Endothelial cell of umbilical vein (primary cell): Measurements from ENCODE around the gene PRCC. TPM values are rescaled to one million over a fixed set of nuclear protein-coding genes. Genes with fewer than 3 reads are reported as not detected.
A peak's percentile ranks its signal among the peaks of the same experiment; 100 is the strongest.

Experiments
- BruUV-seq: library from RNA; stranded (reverse); fragments of 400-500 nt; replicated peaks from 2 replicates; lab custom pipeline; 2021; lab: Mats Ljungman, UMichigan
- CTCF ChIA-PET: fragments of 300-600, 350-600 bp; sonication (Branson Sonifier 250); formaldehyde crosslinking; loops from one replicate; lab custom pipeline; 2021; ENCODE audit warnings: antibody characterized with exemption, inconsistent platforms; lab: Charles Lee
- POLR2A ChIA-PET: fragments of 300-600, 350-600 bp; sonication (Branson Sonifier 250); formaldehyde crosslinking; loops from one replicate; lab custom pipeline; 2021; ENCODE audit warnings: antibody characterized with exemption, inconsistent platforms; lab: Charles Lee
- DNase-seq: peaks from one replicate; pipeline ENCODE4 v3.0.0-alpha.2; 2011; ENCODE audit warnings: low read depth, low spot score
- FAIRE-seq: peaks from 2 replicates; lab custom pipeline; 2011; peaks lifted over from hg19 to GRCh38; lab: Jason Lieb, UNC
- H2AFZ ChIP-seq: 2 replicates; pipeline ENCODE4 v1.6.0; 2012; ENCODE audit warnings: low read depth, low read length, control low read depth, inconsistent platforms
- H3K27ac ChIP-seq: 2 replicates; pipeline ENCODE4 v1.5.1; 2011; ENCODE audit warnings: low read depth, mild to moderate bottlenecking, control low read depth, low read length, moderate library complexity; ENCODE audit not compliant: insufficient read depth
- H3K27me3 ChIP-seq, 2 experiments: 2 replicates each; pipeline versions ENCODE4 v1.6.0 to v1.6.1; 2011; ENCODE audit warnings: low read length in 2 of 2, mixed read lengths in 1 of 2; ENCODE audit not compliant: control insufficient read depth in 2 of 2, insufficient read depth in 2 of 2
- H3K36me3 ChIP-seq, 2 experiments: 2 replicates in 1 of 2; 3 replicates in 1 of 2; pipeline ENCODE4 v1.5.1; 2011; ENCODE audit warnings: low read length in 2 of 2, mild to moderate bottlenecking in 1 of 2, moderate library complexity in 1 of 2; ENCODE audit not compliant: control insufficient read depth in 2 of 2, insufficient read depth in 2 of 2; ENCODE audit errors: extremely low read depth in 1 of 2
- H3K4me1 ChIP-seq: 3 replicates; pipeline ENCODE4 v1.5.1; 2011; ENCODE audit warnings: mild to moderate bottlenecking, low read length; ENCODE audit not compliant: control insufficient read depth, insufficient read depth; ENCODE audit errors: extremely low read depth
- H3K4me2 ChIP-seq: 2 replicates; pipeline ENCODE4 v1.6.1; 2011; ENCODE audit warnings: low read length, control low read depth, mixed read lengths; ENCODE audit not compliant: insufficient read depth
- H3K4me3 ChIP-seq, 3 experiments: fragments of 200-600 bp in 1 of 3; sonication (generic), shearing (Covaris generic) in 1 of 3; replicated peaks in 1 of 3; 2 replicates each; pipeline ENCODE4 v1.5.1; 2011 to 2016; ENCODE audit warnings: control low read depth in 3 of 3, low read length in 3 of 3, mild to moderate bottlenecking in 2 of 3, inconsistent platforms in 1 of 3, low read depth in 1 of 3, moderate library complexity in 1 of 3; ENCODE audit not compliant: insufficient read depth in 1 of 3
- H3K79me2 ChIP-seq: 2 replicates; pipeline ENCODE4 v1.6.0; 2012; ENCODE audit warnings: low read length, inconsistent platforms; ENCODE audit not compliant: control insufficient read depth, insufficient read depth
- H3K9ac ChIP-seq: replicated peaks from 2 replicates; pipeline ENCODE3; 2011; ENCODE audit warnings: low read length, control low read depth; ENCODE audit not compliant: insufficient read depth; ENCODE audit errors: extremely low read depth
- H3K9me1 ChIP-seq: replicated peaks from 3 replicates; pipeline ENCODE4 v1.6.0; 2011; ENCODE audit warnings: mild to moderate bottlenecking, low read length; ENCODE audit not compliant: control insufficient read depth, insufficient read depth; ENCODE audit errors: extremely low read depth
- H3K9me3 ChIP-seq: replicated peaks from 2 replicates; pipeline ENCODE4 v1.5.1; 2012; ENCODE audit warnings: low read length, inconsistent platforms; ENCODE audit not compliant: control insufficient read depth, insufficient read depth
- H4K20me1 ChIP-seq: replicated peaks from 2 replicates; pipeline ENCODE3; 2011; ENCODE audit warnings: mild to moderate bottlenecking, low read length; ENCODE audit not compliant: control insufficient read depth, insufficient read depth; ENCODE audit errors: extremely low read depth
- GATA2 ChIP-seq: IDR thresholded peaks from 2 replicates; pipeline ENCODE4 v1.7.0; 2011; ENCODE audit warnings: low read depth, mild to moderate bottlenecking, moderate library complexity, mixed read lengths, low read length; ENCODE audit not compliant: insufficient read length, insufficient read depth
- JUN ChIP-seq: IDR thresholded peaks from 2 replicates; pipeline ENCODE4 v1.6.1; 2011; ENCODE audit warnings: borderline replicate concordance, low read depth; ENCODE audit not compliant: insufficient read length, insufficient read depth
- MYC ChIP-seq: IDR thresholded peaks from one replicate; pipeline ENCODE4 v1.6.1; 2011; ENCODE audit warnings: mild to moderate bottlenecking, low read depth, low read length
- dilution Hi-C: fragments of 300-500 bp; cut with MboI; formaldehyde crosslinking; loops from one replicate; pipeline ENCODE4 v1.15.0; 2019; ENCODE audit warnings: low sequenced_read_pairs; ENCODE audit not compliant: extremely low pct_ligation_motif_present
- intact Hi-C: fragments of 100-400 bp; cut with micrococcal nuclease; formaldehyde crosslinking; loops from one replicate; pipeline ENCODE4 v1.10.0; 2022
- polyA plus RNA-seq, 4 experiments: library from polyadenylated mRNA; depleted of rRNA in 3 of 4; stranded (reverse) in 3 of 4; unstranded in 1 of 4; fragments of >200 nt; gene quantifications; 2 replicates each; pipeline versions ENCODE4 v1.2.1 to v1.2.3, GENCODE V29; 2011 to 2012; ENCODE audit warnings: missing spikeins in 1 of 4
- total RNA-seq: library from RNA; stranded (reverse); gene quantifications from 2 replicates; pipeline ENCODE4 v1.2.3, GENCODE V29; 2021
- TF ChIP-seq, protein P1 (sequence below), 2 donors: IDR thresholded peaks; 1 replicate in 1 of 2; 2 replicates in 1 of 2; pipeline ENCODE4 v1.5.1; 2011; ENCODE audit warnings: low read length in 2 of 2, mild to moderate bottlenecking in 2 of 2, moderate library complexity in 2 of 2, control low read depth in 1 of 2, inconsistent platforms in 1 of 2, low read depth in 1 of 2; ENCODE audit not compliant: insufficient read depth in 1 of 2; ENCODE audit errors: extremely low read depth in 1 of 2
- TF ChIP-seq, protein P2 (sequence below): IDR thresholded peaks from 2 replicates; pipeline ENCODE4 v1.6.1; 2011; ENCODE audit not compliant: insufficient read depth, insufficient read length

PRCC gene
- total and polyA plus RNA-seq, 2 donors (not counting 3 experiments of a cell fraction or from before 2014, with no cell fraction given) = 71.5 to 77.4 TPM

DNA sequence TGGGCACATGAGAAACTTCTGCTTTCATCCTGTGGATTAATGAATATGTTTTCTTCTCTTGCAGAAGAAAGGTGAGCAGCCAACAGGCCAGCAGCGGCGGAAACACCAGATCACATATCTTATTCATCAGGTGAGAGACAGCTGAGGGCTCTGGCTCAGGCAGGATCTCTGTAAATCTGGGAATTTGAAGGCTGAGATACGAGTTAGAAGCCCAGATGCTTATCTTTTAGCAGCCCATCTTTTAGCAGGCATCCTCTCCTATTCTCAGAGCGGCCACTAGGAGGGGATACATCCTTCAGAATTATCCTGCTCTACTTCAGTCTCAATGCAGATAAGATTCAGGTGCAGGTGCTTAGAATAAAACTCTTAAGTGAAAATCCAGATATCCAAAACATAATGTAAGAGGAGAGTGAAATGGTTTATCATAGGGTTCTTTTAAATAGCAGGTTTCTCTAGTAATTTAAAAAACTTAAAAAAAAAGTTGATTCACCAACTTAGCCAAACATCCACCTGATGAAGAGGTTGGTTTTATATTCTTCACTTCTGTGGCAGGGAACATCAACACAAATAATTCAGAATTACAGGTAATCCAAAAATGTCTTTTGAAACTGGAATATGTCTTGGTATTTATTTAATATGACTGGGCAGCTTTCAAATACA lies 30.0 kb downstream of the PRCC start:
- TF ChIP-seq, protein P1, sequence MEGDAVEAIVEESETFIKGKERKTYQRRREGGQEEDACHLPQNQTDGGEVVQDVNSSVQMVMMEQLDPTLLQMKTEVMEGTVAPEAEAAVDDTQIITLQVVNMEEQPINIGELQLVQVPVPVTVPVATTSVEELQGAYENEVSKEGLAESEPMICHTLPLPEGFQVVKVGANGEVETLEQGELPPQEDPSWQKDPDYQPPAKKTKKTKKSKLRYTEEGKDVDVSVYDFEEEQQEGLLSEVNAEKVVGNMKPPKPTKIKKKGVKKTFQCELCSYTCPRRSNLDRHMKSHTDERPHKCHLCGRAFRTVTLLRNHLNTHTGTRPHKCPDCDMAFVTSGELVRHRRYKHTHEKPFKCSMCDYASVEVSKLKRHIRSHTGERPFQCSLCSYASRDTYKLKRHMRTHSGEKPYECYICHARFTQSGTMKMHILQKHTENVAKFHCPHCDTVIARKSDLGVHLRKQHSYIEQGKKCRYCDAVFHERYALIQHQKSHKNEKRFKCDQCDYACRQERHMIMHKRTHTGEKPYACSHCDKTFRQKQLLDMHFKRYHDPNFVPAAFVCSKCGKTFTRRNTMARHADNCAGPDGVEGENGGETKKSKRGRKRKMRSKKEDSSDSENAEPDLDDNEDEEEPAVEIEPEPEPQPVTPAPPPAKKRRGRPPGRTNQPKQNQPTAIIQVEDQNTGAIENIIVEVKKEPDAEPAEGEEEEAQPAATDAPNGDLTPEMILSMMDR (IDR thresholded peaks at IDR 0.05; ENCODE audit: extremely low read depth in 1 of 2, insufficient read depth in 1 of 2, low read depth in 1 of 2, low read length in 2 of 2) = peak; percentile 61 to 72
- TF ChIP-seq GATA2 = peak; percentile 91
- no peak for TF ChIP-seq MYC
- TF ChIP-seq, protein P2, sequence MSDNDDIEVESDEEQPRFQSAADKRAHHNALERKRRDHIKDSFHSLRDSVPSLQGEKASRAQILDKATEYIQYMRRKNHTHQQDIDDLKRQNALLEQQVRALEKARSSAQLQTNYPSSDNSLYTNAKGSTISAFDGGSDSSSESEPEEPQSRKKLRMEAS = no peak
- no peak for TF ChIP-seq JUN
- DNase-seq (peak; percentile 75), FAIRE-seq (peak; percentile 87)
- no peak overlapping the region for H3K4me3 ChIP-seq
- intact Hi-C loops = loop anchor here (1.0 kb wide), 4 partner anchors 63 to 130 kb away; partner anchors contain the start of gene NTRK1
- no peaks in the 10 kb centered on the region for H3K9me1 ChIP-seq
- no peaks in the 10 kb centered on the region for H4K20me1 ChIP-seq
- H3K4me1 ChIP-seq = no peaks in the 10 kb centered on the region
- dilution Hi-C loops = no loop called here
- H3K9ac ChIP-seq = no peak overlapping the region
- POLR2A ChIA-PET = no interaction called here
- no TSS peak for BruUV-seq
- H3K4me2 ChIP-seq = no peak overlapping the region
- no peaks in the 10 kb centered on the region for H3K79me2 ChIP-seq
- no peak overlapping the region for H2AFZ ChIP-seq
- H3K27ac ChIP-seq = no peak overlapping the region
- H3K36me3 ChIP-seq = peaks cover 33 to 49% of the 10 kb centered on the region in 2 experiments
- no peaks in the 10 kb centered on the region for H3K9me3 ChIP-seq
- CTCF ChIA-PET = interaction anchor here (1.1 to 5.6 kb wide), 14 partner anchors 9 to 130 kb away, joined by 3 to 125 read pairs (median 6); partner anchors contain the start of genes INSRR, ISG20L2, METTL25B and NTRK1
- no peaks in the 10 kb centered on the region for H3K27me3 ChIP-seq
